SK-N-MC (cell line): Measurements from ENCODE around the gene PSMG1.
"Not testable (repeated sequence)": the region's sequence is repeated elsewhere in the genome, so short reads cannot be mapped to it uniquely, and the experiment has no call there.

Source experiments
- EZH2 ChIP-seq: fragments of 200-600 bp; sonication (generic); IDR thresholded peaks from one replicate; pipeline ENCODE4 v1.6.1; 2017; ENCODE audit warnings: antibody characterized with exemption
- POLR2AphosphoS5 ChIP-seq: IDR thresholded peaks from 2 replicates; pipeline ENCODE4 v1.6.1; 2012; ENCODE audit warnings: mild to moderate bottlenecking, low read depth, low read length, borderline replicate concordance

GRCh38 chr21:39136138-39136537 lies 47.1 kb downstream of the PSMG1 start:
- not testable (repeated sequence) for TF ChIP-seq EZH2, POLR2AphosphoS5
